Measurements from ENCODE around the gene HIVEP3.
"Not testable (repeated sequence)": the region's sequence is repeated elsewhere in the genome, so short reads cannot be mapped to it uniquely, and the experiment has no call there.

The HIVEP3 gene

GRCh38 chr1:41573785-41574713 is 344.7 kb downstream of the HIVEP3 start:
- DNase-seq = peak; percentile 77

DNA sequence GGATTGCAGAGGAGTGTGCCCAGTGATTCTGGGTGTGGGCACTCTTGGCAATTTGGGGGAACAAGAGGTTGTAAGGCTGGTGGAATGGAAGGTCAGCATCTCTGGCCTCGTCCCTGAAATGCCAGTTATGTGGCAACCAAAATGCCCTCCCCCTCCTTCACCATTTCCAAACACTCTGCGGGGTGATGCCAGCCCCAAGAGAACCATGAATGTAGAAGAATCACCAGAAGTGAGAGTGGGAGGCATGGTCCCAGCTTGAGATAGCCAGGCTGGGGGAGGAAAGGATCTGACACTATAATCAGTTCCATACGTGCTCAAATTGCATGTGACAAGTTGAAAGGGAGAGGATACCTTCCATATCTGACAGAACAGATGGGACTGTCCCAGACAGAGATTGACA is 345.5 kb downstream of the HIVEP3 start:
- DNase-seq = no peak

- DNase-seq = no peak
Measured at GRCh38 chr1:41572224-41572623, 346.5 kb downstream of the HIVEP3 start.

DNA sequence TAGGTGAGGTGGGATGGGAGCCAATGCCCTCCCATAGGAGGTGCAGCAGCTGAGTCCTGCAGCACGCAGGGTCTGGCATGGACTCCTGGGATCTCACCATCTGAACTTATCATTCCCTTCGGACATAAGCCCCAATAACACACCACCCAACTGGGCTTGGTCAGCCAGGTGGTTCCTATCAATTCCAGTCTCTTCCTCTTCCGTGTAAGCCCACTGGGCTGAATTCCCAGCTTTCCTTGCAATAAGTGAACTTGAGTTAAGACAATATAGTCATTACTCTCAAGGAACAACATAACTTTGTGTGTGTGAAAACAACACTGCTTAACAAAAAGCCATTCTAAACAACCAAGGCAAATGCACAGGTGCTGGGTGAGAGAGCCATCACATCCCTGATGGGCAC is 347.7 kb downstream of the HIVEP3 start:
- DNase-seq = no peak

DNA sequence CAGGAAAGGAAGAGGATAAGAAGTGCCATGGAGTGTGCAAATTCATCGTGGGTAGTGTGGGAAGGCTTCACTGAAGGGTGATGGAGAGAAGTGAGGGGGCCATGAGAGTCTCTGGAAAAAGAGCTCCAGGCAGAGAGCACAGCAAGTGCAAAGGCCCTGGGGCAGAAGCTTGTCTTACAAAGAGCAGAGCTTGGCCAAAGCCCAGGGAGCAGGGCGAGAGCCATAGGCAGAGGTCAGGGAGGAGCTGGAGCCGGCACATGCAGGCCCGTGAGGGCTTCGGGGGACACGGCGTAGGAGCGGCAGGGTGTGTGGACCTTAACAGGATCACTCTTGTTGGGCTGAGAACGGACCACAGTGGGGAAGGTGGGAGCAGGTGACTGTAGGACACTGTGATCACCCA is 350.5 kb downstream of the HIVEP3 start:
- DNase-seq = no peak

GRCh38 chr1:41566969-41567368 is 351.8 kb downstream of the HIVEP3 start:
- no peak for DNase-seq

DNA sequence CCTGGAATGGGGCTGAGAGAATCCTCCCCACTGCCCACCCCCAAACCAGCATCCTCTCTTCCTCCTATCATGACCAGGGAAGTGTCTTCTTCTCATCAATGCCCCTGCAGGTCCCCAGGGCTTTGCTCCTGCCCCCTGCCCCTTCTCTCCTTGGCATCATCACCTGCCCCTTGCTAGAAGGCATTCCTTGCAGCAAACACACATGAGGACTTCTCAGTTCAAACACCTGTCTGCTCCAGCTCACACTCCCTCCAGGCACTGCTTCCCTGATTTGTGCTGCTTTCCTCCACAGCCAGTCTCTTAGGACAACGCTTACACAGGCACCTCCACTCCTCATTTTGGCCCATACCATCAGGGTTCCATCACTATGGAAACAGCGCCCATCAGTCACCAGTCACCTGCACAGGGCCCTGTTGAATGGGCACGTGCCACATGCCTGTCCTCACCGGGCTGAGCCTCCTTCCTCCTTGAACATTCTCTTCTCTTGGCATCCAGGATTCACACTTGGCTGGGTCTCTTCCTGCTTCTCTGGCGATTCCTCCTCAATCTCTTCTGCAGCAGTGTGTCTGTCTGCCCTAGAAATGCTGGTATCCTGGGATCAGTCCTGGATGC is 352.3 kb downstream of the HIVEP3 start:
- DNase-seq = no peak

DNA sequence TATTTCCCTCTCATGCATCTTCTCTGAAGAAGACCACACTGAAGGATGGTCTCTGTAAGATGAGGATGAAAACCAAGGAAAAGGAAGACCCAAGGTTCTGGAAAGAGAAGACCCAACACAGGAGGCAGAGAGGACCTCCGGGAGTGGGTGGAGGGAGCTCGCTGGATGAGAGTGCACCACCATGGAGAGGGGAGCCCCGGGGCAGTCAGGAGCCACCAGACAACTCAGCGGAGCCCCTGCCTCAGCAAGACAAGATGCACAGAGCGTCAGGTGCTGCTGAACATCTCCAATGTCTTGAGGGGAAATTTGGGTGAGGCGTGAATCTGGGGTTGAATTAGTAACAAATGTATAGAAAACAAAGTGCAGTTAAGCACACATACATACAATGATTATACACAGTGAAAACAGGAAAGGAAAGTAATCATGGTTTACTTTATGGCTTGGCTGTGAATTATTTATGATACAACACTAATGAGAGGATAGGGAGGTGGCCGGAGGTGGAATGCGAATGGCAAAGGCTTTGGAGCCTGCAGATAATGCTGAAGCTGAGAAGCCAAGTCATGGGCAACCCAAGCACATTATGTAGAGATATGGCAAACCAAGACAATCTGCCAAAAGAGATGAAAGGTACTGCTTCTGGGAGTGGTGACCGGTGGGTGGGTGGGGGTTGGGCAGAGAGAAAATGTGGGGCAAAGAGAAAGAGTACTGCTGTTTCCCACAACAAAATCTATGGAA is 353.8 kb downstream of the HIVEP3 start:
- DNase-seq = no peak

- DNase-seq = no peak
Measured at GRCh38 chr1:41562328-41562727, 356.4 kb downstream of the HIVEP3 start.

- DNase-seq = no peak
Measured at GRCh38 chr1:41560931-41561330, 357.8 kb downstream of the HIVEP3 start.

DNA sequence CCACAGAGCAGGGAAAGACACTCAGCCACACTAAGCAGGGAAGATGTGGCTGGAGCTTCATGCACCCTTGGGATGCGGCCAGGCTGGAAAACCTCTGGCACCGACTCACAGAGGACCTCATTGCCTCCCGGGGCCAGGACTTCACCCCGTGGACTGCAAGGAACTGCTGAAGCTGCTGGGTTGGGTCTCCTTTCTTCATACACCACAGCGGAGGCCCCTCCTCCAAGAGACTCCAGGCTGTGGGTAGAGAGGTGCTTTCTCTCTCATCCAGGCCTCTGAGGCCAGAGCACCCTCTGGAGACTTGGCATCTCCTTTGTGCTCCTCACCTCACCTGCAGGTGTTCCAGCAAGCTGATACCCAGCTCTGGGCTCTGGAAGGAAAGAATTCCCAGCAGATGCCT is 358.2 kb downstream of the HIVEP3 start:
- no peak for DNase-seq

GRCh38 chr1:41559331-41559730 is 359.4 kb downstream of the HIVEP3 start:
- DNase-seq = no peak

- DNase-seq = no peak
Measured at GRCh38 chr1:41558761-41559171, 360.0 kb downstream of the HIVEP3 start.

DNA sequence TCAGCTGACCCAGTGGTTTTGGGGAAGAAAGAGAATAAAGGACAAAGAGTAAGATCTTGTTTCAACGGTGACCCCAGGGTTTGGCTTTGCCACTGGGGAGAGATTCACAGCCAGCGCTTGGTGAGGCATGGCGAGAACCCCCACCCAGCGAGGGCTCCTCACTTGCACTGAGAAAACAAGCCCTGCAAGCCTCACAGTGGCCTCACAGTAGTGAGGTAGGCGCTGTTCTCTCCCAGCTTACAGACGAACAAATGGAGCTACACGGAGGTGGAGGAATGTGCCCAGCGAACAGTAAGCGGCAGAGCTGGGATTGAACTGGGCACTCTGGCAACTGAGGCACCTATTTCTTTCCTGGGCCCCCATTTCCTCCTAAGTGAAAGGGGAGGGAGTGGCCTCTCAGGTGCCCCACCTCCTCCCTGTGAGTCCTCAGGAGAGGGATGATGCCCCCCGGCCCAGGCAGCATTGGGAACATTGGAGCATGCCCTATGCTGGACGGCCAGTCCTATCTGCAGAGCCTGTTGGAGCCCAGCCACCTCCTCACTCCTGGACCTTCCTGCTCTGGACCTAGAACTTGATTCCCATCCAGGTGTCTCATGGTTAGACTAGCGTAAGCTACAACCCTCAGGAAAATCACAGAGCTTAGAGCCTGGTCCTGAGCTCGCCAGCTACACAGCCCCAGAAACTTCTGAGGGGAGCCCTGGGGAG is 360.8 kb downstream of the HIVEP3 start:
- DNase-seq = no peak

DNA sequence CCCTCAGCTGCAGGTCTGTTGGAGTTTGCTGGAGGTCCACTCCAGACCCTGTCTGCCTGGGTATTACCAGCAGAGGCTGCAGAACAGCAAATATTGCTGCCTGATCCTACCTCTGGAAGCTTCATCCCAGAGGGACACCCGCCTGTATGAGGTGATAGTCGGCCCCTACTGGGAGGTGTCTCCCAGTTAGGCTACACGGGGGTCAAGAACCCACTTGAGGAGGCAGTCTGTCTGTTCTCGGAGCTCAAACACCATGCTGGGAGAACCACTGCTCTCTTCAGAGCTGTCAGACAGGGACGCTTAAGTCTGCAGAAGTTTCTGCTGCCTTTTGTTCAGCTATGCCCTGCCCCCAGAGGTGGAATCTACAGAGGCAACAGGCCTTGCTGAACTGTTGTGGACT is 364.0 kb downstream of the HIVEP3 start:
- DNase-seq = not testable (repeated sequence)

DNA sequence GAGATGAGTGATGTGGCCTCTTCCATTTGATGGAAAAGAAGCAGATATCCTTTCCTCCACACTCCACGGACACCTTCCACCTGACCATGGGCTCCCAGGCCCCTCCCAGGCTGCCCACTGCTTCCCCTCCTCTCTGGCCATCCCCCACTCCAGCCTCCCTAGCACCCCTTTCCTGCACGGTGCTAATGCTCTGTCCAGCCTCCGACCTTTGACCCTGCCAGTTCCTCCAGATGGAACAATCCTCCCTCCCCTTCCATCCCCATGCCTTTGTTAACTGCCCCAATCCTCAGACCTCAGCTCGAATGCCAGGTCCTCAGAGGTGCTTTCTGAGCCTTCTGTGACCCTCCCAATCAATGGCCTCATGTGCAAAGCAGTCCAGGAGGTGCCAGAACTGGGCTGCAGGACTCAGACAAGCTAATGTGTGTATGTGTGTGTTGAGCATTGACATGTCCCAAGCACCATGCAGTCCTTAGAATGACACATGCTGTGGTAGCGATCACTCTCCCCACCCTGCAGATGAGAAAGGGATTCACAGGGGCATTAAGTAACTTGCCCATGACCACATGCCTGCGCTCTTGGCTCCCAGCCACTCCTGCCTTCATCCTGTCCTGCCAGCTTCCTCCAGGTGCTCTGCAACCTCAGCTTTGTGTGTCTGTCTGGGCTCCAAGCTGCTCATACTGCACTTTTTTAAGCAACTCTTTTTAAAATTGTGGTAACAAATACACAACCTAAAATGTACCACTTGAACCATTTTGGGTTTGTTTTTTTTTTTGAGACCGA is 370.8 kb downstream of the HIVEP3 start:
- no peak for DNase-seq

GRCh38 chr1:41547336-41547735 is 371.4 kb downstream of the HIVEP3 start:
- DNase-seq = no peak

DNA sequence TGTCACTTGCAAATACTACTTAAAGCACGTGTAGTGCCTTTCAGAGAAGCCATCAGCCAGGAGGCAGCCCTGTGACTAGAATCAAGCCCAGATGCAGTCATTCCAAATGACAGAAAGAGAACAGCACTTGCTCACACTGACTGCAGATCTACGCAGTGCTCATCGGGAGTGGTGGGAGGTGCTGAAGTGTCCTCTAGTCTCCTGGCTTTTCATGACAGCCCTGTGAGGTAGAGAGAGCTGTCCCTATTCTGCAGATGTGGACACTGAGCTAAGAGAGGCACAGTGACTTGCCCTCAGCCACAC is 371.9 kb downstream of the HIVEP3 start:
- no peak for DNase-seq

DNA sequence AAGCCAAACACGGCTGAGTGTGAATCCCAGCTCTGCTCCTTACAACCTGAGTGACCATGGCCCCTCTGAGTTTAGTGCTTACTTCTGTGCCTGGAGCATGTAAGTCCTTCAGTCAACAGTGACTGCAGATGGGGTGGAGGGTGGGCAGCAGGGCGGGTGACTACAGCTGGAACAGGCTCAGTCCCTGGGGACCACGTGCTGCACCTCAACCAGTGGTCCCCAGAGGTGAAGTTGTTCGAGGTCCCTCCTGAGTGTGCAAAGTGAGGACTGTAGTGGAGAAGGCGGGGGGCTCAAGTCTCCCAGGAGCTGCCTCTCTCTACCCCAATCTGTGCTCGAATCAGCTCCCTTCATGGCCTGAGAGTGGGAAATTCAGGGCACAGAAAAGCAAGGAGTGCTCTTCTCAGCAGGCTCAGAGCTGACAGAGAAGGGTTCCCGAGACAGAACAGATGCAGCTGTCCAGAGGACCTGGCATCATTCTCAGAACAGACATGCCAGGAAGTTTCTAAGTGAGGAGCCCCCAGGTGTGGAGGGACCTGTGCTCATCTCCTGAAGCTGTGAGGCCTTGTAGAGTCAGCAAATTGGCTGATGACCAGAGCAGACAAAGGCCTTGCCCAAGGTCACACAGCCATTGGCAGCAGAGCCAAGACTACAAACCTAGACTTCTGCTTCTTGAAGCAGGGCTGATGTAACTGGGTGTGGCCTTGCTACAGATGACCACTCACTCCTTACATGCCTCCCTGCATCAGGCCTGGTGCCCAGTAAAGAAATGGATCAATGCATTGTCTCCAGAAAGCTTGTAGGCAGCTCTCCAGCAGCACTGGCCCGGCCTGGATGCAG is 372.5 kb downstream of the HIVEP3 start:
- DNase-seq = no peak

- DNase-seq = no peak
Measured at GRCh38 chr1:41542196-41542930, 376.4 kb downstream of the HIVEP3 start.

DNA sequence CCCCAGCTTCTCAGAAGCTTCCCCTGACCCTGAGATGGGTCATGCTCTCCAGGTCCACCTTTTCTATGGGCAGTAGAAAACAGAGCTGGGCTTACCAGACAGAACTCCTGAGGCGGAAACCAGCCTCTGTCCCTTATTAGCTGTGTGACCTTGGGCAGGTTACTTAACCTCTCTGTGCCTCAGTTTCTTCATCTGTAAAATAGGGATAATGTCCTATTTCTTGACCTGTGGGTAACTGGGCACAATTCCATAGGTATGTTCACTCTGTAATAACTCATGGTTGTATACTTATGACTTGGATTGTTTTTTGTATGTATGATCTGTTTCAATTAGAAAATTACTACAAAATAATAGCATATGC is 377.1 kb downstream of the HIVEP3 start:
- DNase-seq = no peak

All from stimulated activated CD4-positive, alpha-beta T cell treated with anti-CD3 and anti-CD28 coated beads, Interleukin-4, amount 100 ng/mL, for 1 hour (primary cell).